OCI-LY3 (cell line): ENCODE results near the gene TMEM35A.

ENCODE experiments used
- H2AFZ ChIP-seq: fragments of 200-600, 300-600 bp; shearing (Covaris generic); 2 replicates; pipeline ENCODE4 v1.6.0; 2014; ENCODE audit warnings: antibody characterized with exemption, low read depth, low read length
- H3K27ac ChIP-seq: fragments of 200-600, 300-600 bp; sonication (generic); 2 replicates; pipeline ENCODE4 v1.5.1; 2014; ENCODE audit warnings: mild to moderate bottlenecking, low read length, moderate library complexity, mixed read lengths
- H3K27me3 ChIP-seq: fragments of 200-600, 300-600 bp; sonication (generic); 2 replicates; pipeline ENCODE4 v1.6.1; 2014; ENCODE audit warnings: low read depth, low read length, mixed read lengths
- H3K36me3 ChIP-seq: fragments of 200-600, 300-600 bp; sonication (generic); replicated peaks from 2 replicates; pipeline ENCODE3; 2014; ENCODE audit warnings: low read depth, low read length, mixed read lengths
- H3K4me1 ChIP-seq: fragments of 300-600, 200-600 bp; sonication (generic); 2 replicates; pipeline ENCODE4 v1.6.1; 2014; ENCODE audit warnings: low read length, mixed read lengths
- H3K4me2 ChIP-seq: fragments of 200-600, 300-600 bp; sonication (generic); 2 replicates; pipeline ENCODE4 v1.6.1; 2014; ENCODE audit warnings: low read length, mixed read lengths
- H3K4me3 ChIP-seq: fragments of 300-600, 200-600 bp; sonication (generic); 2 replicates; pipeline ENCODE4 v1.5.1; 2014; ENCODE audit warnings: antibody characterized with exemption, mild to moderate bottlenecking, low read length, moderate library complexity
- H3K79me2 ChIP-seq: fragments of 300-600, 200-600 bp; shearing (Covaris generic); 2 replicates; pipeline ENCODE4 v1.6.1; 2014; ENCODE audit warnings: mild to moderate bottlenecking, low read length, mixed read lengths
- H3K9ac ChIP-seq: fragments of 300-600, 200-600 bp; shearing (Covaris generic); 2 replicates; pipeline ENCODE4 v1.6.0; 2014; ENCODE audit warnings: mild to moderate bottlenecking, low read length, moderate library complexity
- H3K9me3 ChIP-seq: fragments of 200-600, 300-600 bp; shearing (Covaris generic); 2 replicates; pipeline ENCODE4 v1.6.1; 2014; ENCODE audit warnings: low read length, mixed read lengths; ENCODE audit not compliant: insufficient read depth
- H4K20me1 ChIP-seq: fragments of 200-600, 300-600 bp; sonication (generic); 2 replicates; pipeline ENCODE4 v1.6.1; 2016; ENCODE audit warnings: low read length, mixed read lengths; ENCODE audit not compliant: insufficient read depth
- EZH2phosphoT487 ChIP-seq: fragments of 200-600 bp; shearing (Covaris generic); IDR thresholded peaks from 2 replicates; pipeline ENCODE4 v1.6.1; 2018; ENCODE audit warnings: antibody characterized with exemption, mixed run types, low read depth
- TF ChIP-seq, protein P1 (sequence below): fragments of 200-600, 300-600 bp; sonication (generic); IDR thresholded peaks from 2 replicates; pipeline ENCODE4 v1.5.1; 2014; ENCODE audit warnings: antibody characterized with exemption, low read length, low read depth

Gene TMEM35A

DNA sequence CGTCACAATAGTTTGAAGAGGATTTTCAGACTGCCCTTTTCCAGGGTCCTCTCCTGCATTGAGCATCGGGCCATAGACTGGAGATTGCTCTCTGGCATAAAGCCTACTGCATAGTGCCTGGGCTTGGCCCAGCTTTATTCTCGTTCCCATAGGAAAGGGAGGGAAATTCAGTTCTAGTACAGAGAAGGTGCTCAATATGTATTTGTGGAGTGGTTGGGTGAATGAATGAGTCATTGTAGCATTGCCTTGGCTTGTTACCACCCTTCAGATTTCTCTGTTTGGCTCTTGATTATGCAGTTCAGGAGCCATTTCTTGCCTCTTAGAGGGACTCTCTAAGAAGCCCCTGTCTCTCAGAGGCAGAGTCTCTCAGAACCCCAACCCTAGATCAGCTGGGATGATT, 2.6 kb downstream of the TMEM35A start:
- Histone ChIP-seq H2AFZ (no peak overlapping the region), H3K27ac (no peak overlapping the region), H3K4me1 (no peaks in the 10 kb centered on the region), H3K4me2 (no peak overlapping the region), H3K27me3 (no peaks in the 10 kb centered on the region), H3K4me3 (no peak overlapping the region), H3K36me3 (no peaks in the 10 kb centered on the region), H3K79me2 (no peaks in the 10 kb centered on the region), H3K9ac (no peak overlapping the region), H3K9me3 (no peaks in the 10 kb centered on the region), H4K20me1 (no peaks in the 10 kb centered on the region)
- TF ChIP-seq, protein P1, sequence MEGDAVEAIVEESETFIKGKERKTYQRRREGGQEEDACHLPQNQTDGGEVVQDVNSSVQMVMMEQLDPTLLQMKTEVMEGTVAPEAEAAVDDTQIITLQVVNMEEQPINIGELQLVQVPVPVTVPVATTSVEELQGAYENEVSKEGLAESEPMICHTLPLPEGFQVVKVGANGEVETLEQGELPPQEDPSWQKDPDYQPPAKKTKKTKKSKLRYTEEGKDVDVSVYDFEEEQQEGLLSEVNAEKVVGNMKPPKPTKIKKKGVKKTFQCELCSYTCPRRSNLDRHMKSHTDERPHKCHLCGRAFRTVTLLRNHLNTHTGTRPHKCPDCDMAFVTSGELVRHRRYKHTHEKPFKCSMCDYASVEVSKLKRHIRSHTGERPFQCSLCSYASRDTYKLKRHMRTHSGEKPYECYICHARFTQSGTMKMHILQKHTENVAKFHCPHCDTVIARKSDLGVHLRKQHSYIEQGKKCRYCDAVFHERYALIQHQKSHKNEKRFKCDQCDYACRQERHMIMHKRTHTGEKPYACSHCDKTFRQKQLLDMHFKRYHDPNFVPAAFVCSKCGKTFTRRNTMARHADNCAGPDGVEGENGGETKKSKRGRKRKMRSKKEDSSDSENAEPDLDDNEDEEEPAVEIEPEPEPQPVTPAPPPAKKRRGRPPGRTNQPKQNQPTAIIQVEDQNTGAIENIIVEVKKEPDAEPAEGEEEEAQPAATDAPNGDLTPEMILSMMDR = no peak
- no peak for TF ChIP-seq EZH2phosphoT487

DNA sequence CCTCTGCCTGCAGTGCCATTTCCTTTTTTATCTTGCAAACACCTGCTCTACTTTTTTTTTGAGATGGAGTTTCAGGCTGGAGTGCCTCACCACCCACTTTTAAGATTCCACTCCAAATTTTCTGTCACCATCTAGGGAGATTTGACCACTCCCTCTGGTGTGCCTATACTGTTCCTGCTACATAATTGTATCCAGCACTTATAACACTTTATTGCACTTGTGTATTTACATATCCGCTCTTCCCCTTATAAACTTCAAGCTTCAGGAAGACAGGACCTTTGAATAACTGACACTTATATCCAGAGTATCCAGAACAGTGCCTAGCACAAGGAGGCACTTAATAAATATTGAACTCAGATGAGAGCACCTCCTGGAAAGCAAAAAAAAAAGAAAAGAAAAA, 13.1 kb downstream of the TMEM35A start:
- Histone ChIP-seq H3K9me3 (no peaks in the 10 kb centered on the region), H4K20me1 (no peaks in the 10 kb centered on the region), H3K27me3 (no peaks in the 10 kb centered on the region), H3K4me2 (peak overlapping the region; percentile 28; the same call in 1 of the 2 replicates), H3K9ac (peak overlapping the region; percentile 7; the same call in 1 of the 2 replicates), H3K4me1 (peaks cover 12% of the 10 kb centered on the region), H3K27ac (peak overlapping the region; percentile 19; the same call in 1 of the 2 replicates), H3K4me3 (no peak overlapping the region), H2AFZ (no peak overlapping the region), H3K36me3 (no peaks in the 10 kb centered on the region), H3K79me2 (no peaks in the 10 kb centered on the region)
- TF ChIP-seq, protein P1 = no peak
- no peak for TF ChIP-seq EZH2phosphoT487

DNA sequence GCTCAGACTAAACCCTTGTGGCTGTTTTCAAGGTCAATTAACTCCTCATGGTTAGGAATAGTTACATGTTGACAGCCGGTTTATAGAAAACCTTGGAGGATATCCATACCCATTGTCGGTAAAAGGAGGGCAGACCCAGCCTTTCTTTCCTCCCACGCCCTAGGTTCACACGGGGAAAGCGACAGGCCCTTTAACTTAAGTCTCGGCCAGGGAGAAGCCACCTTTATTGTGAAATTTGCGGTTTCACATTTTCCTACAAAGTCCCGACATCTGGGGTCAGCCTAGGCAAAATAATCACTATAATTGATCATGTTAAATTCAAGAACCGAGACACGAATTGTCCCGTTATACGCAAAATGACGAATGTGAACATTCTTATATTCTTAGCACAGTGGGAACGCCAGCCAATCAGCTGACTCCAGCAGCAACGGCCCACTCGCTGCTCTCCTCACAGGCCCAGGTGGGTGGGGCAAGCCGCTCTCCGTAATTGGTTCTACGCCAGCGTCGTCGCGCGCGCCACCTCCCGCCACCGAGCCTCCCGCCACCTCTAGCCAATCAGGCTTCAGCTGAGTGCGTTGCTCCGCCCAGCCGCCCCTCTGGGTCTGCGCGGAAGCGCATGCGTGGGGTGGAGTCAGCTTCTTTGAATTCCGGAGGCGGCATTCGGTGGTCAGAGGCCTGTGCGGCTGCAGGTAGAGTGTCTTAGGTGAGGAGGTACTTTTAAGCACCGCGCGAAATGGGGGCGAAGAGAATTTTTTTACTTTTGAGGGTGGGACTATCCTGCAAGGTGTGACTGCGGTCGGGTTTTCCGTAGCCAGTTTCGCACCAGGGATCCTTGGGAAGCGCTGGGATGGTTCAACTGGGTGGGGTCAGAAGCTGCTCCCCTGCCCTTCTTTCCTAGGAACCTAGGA, 19.1 kb downstream of the TMEM35A start, which contains the start of gene CENPI:
TSS of gene CENPI (plus strand) at position 659 of the 908 bp plus-strand sequence. CDS start 2,867 bp downstream, outside the sequence.
- peaks cover 21% of the 10 kb centered on the region for H3K79me2 ChIP-seq
- peaks cover 16% of the 10 kb centered on the region for H3K36me3 ChIP-seq
- TF ChIP-seq, protein P1 = no peak
- TF ChIP-seq EZH2phosphoT487 = no peak
- peak within 1 kb of the TSS; percentile 99 for H3K4me3 ChIP-seq
- no peaks in the 10 kb centered on the region for H3K27me3 ChIP-seq
- peak within 1 kb of the TSS; percentile 58 for H2AFZ ChIP-seq
- H3K4me1 ChIP-seq = peaks cover 12% of the 10 kb centered on the region
- peak within 1 kb of the TSS; percentile 65 for H3K27ac ChIP-seq
- H3K9me3 ChIP-seq = no peaks in the 10 kb centered on the region
- H3K9ac ChIP-seq = peak within 1 kb of the TSS; percentile 94
- H3K4me2 ChIP-seq = peak within 1 kb of the TSS; percentile 98
- no peaks in the 10 kb centered on the region for H4K20me1 ChIP-seq

DNA sequence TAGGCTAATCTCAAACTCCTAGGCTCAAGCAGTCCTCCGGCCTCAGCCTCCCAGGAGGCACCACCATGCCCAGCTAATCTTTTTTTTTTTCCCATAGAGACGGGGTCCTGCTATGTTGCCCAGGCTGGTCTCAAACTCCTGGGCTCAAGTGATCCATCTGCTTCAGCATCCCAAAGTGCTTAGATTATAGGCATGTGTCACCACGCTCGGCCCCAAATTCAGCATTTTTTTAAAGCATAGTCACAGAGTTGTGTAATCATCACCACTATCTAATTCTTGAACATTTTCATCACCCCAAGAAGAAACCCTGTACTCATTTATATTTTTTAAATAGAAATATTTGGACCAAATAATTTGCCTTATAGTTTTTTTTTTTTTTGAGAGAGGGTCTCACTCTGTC, 29.6 kb downstream of the TMEM35A start:
- Histone ChIP-seq H3K27ac (no peak overlapping the region), H3K9me3 (no peaks in the 10 kb centered on the region), H3K9ac (no peak overlapping the region), H3K27me3 (no peaks in the 10 kb centered on the region), H3K4me2 (no peak overlapping the region), H3K4me1 (no peaks in the 10 kb centered on the region), H3K4me3 (no peak overlapping the region), H4K20me1 (no peaks in the 10 kb centered on the region), H2AFZ (no peak overlapping the region), H3K79me2 (no peaks in the 10 kb centered on the region), H3K36me3 (peaks cover 14% of the 10 kb centered on the region)
- TF ChIP-seq, protein P1 = no peak
- TF ChIP-seq EZH2phosphoT487 = no peak
